Right hindlimb (tissue), 1 donor: ENCODE data around the gene MEP1B.
"Not testable (repeated sequence)": the region's sequence is repeated elsewhere in the genome, so short reads cannot be mapped to it uniquely, and the experiment has no call there.

Experiments used
- DNase-seq: peaks from one replicate; pipeline ENCODE4 v3.0.0-alpha.2; 2018

The MEP1B gene

GRCh38 chr18:32209685-32210445 lies 20.0 kb downstream of the MEP1B start:
- no peak for DNase-seq

DNA sequence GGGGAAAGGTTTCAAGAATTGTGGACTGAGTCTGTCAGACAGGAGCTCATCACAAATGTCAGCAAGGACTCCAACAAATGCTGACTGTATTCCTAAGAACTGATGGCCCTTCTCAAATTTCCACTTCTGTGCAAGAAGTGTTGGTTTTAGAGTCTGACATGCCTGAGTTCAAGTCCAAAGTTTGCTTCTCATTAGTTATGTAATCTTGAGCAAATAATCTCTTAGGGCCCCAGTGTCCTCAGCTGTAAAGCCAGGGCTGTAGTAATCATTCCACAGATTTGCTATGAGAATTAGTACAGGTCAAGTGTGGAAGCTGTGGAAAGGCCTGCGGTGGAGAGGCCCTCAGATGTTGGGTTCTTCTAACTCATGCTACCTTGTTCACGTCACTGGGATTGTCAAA lies 23.9 kb downstream of the MEP1B start:
- DNase-seq = no peak

DNA sequence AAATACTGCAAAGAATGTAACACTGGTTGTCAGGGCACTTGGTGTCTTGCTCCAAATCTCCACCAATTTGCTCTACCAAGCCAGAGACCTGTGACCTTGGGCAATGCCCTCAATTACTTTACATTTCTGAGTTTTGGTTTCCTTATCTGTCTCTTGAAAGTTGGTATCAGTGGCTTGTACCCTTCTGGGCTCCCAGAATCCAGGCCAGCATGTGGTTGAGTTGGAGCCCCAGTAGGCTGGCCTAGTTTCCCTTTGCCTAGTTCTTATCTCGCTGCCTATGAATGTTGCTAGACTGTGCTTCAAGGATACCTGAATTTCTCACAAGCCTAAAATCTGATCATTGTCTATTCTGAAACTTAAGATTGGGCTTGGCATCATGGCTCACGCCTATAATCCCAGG lies 26.6 kb downstream of the MEP1B start:
- DNase-seq = no peak

GRCh38 chr18:32219431-32220018 lies 29.7 kb downstream of the MEP1B start:
- DNase-seq = no peak

DNA sequence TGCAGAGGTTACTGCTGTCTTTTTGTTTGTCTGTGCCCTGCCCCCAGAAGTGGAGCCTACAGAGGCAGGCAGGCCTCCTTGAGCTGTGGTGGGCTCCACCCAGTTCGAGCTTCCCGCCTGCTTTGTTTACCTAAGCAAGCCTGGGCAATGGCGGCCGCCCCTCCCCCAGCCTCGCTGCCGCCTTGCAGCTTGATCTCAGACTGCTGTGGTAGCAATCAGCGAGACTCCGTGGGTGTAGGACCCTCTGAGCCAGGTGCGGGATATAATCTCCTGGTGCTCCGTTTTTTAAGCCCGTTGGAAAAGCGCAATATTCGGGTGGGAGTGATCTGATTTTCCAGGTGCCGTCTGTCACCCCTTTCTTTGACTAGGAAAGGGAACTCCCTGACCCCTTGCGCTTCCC lies 43.5 kb downstream of the MEP1B start:
- DNase-seq = not testable (repeated sequence)

GRCh38 chr18:32237049-32237448 lies 47.2 kb downstream of the MEP1B start:
- no peak for DNase-seq

DNA sequence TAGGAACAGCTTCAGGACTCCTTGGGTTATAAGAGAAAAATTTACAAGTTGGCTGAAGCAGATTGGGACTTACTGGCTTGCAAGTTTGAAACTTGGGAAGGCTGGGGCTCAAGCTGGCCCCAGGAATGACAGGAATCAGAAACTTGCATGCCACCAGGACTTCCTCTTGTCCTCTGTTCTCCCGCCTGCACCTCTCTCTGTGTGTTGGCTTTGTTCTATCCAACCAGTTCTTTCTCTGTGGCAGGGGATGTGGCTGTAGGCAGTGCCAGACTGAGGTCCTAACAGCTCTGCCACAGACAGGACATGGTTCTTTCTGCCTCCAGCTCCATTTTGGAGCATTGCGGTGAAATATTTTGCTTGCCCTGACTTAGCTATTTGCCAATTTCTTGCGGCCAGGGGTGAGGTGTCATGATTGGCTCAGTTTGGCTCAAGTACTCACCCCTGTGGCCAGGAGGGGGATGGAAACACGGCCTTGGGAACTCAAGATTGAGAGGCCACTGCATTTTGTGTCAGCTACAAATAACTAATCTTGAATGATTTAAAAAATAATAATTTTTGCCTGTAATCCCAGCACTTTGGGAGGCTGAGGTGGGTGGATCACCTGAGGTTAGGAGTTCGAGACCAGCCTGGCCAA lies 48.9 kb downstream of the MEP1B start:
- DNase-seq = no peak

DNA sequence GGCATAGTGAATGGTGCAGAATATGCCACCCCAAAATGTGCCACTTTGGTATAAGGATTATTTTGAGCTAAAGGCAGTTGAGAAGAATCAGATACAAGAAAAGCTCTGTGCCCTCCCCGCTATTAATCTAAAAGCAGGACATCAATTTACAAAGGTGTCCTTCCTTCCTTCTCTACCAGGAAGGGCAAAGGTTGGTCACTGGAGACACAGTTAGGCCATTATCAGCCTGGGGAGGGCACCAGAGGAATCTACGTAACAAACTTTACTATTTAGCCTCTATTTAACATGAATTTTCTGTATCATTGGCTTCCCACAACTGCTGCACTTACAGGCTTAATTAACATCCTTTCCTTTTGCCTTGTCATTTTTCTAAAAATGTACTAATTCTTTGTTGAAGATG lies 52.6 kb downstream of the MEP1B start:
- no peak for DNase-seq

DNA sequence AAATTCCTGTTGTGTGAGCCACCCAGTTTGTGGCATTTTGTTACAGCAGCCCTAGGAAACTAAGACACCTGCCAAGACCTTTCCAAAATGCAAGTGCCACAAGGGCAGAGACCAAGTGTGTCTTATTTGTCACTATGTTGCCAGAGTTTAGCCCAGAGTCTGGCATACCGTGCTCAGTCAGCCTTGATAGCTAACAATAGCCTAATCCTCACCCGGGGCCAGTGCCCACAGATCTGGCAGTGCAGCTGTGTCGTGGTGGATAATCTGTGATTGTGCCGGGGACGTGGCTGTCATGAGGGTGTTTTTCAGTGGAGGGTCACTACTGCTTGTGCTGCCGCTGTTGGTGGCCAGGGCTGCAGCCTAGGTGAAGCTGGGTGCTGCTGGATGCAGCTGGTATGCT lies 53.5 kb downstream of the MEP1B start:
- no peak for DNase-seq

GRCh38 chr18:32244881-32245280 lies 55.0 kb downstream of the MEP1B start:
- DNase-seq = no peak

- no peak for DNase-seq
Measured at GRCh38 chr18:32249147-32249929, 59.5 kb downstream of the MEP1B start.

DNA sequence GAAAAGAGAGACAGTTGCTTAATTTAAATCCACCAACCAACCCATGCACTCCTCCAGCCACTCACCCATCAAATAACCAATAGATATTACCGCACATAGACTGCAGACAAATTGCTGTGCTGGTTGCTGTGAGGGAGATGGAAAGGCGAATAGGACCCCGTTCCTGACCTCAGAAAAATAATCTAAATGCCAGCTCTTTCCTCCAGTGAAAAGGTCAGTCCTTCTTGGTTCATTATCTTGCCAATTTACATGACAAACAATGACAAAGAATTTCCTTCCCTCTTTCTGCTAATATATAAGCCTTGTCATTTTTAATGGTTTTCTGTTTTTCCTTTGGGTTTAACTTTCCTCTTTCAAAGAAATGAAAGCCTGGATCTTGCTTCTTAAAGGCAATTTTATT lies 61.6 kb downstream of the MEP1B start:
- DNase-seq = no peak

GRCh38 chr18:32252141-32252860 lies 62.5 kb downstream of the MEP1B start:
- DNase-seq = no peak

DNA sequence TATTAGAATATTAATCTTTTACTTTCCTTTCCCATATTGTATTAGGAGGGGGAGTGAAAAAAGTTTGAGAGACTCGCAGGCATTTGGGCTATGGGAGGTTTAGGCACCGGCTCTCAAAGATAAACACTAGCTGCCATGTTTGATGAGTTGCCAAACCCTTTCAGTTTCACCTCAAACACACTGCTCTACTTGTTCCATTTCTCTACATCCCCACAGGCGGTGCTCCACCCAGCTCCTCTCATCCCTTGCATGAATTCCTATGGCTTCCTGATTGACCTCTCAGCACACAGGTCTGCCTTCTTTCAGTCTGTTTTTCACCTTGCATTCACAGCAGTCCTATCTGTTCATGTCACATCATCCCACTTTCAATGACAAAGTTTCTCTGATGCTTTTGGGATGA lies 65.7 kb downstream of the MEP1B start:
- no peak for DNase-seq

- no peak for DNase-seq
Measured at GRCh38 chr18:32257084-32257785, 67.4 kb downstream of the MEP1B start.

DNA sequence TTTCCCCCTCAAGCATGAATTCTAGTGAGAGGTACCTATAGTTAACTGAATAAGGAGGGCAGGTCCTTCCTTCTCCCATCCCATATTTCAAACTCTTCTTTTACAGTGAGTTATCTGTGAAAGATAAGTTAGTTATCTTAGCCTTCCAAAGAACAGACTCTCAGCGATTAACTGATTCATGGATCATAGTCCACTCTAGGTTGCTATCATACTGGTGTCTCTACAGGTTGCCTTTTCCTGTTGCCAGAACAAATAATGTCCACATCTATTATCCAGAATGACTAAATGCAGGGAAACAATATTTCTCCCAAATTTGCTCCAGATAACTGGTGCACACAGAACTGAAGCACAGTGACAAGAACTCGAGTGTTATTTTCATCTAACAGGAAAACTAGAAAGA lies 68.3 kb downstream of the MEP1B start:
- DNase-seq = no peak

DNA sequence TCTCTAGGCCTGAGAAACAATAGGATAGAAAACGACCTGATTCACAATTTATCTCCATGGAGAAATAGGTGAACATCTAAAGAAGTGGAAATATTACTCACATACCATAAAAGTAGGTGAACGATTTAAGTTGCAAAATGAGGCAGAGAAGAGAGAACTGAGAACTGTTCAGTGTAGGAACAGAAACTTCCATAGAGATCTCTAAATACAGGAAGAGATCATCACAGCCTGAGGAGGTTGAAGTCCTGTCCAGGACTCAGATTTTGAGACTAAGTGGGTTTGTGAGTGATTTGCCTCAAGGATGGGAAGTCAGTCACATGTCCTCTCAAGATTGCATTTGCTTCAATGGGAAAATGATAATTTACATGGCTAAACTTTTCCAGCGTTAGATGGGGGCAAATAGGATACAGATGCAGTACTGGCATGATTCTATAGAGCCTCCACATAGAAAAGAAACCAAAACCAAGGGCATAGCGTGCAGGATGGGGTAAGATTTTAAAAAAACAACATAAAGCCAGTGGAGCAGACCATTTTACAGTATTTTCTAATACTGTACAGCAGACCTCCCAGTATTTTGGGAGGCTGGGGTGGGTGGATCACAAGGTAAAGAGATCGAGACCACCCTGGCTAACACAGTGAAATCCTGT lies 68.8 kb downstream of the MEP1B start:
- no peak for DNase-seq

- DNase-seq = no peak
Measured at GRCh38 chr18:32259553-32259952, 69.7 kb downstream of the MEP1B start.

GRCh38 chr18:32261003-32261402 lies 71.2 kb downstream of the MEP1B start:
- DNase-seq = no peak

DNA sequence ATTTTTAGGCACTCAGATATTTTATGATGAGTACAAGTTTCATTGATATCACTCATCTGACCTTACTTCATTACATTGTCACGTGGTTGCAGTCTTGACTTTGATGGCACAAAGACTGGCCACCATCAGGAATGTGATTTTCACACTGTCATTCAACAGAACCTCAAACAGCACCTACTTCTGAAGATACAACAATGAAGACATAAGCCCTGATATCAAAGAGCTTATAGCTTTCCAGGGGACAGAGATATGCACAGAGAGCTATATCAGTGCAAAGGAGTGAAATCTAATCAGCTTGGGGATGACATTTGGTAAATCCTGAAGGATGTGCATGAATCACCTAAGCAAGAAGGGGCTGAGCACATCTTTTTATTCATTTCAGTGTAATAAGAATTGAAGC lies 72.3 kb downstream of the MEP1B start:
- no peak for DNase-seq

- no peak for DNase-seq
Measured at GRCh38 chr18:32264401-32264800, 74.6 kb downstream of the MEP1B start.

DNA sequence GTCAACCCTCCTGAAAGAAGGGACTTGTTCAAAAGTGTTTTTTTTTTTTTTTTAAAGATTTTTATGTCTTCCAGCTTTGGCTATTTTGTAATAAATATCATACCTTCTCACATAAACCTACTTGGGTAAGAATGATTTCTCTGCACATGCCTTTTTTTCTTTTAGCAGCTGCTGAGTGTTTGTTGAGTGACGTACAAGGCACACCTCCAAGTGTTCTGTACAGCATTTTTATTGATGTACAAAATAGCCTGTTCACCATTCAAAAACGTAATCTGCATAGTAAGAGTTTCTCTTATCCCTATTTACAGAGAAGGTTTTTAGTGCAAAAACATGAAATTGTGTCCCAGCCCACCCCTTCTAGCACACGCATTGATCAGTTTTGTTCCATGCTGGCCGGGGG lies 77.6 kb downstream of the MEP1B start:
- DNase-seq = no peak
